B cell (primary cell): ENCODE measurements around the gene LRRC14B. TPM values are rescaled to one million over a fixed set of nuclear protein-coding genes. Genes with fewer than 3 reads are reported as not detected.

Source experiments
- ATAC-seq: fragments of 200-7000 bp; cut with Tn5 transposase; one replicate; pipeline ENCODE4 v1.10.0; 2021; ENCODE audit warnings: low read depth, mild to moderate bottlenecking, moderate number of reproducible peaks, moderate library complexity
- CTCF ChIA-PET: fragments of 350-600 bp; sonication (Branson Sonifier 250); formaldehyde crosslinking; loops from one replicate; lab custom pipeline; 2021; ENCODE audit warnings: antibody characterized with exemption, inconsistent platforms; lab: Charles Lee
- POLR2A ChIA-PET: fragments of 350-600 bp; sonication (Branson Sonifier 250); formaldehyde crosslinking; loops from one replicate; lab custom pipeline; 2021; ENCODE audit warnings: antibody characterized with exemption; lab: Charles Lee
- DNase-seq: peaks from one replicate; pipeline ENCODE4 v3.0.0; 2013
- H2AFZ ChIP-seq: 2 replicates; pipeline ENCODE4 v1.6.1; 2012; ENCODE audit warnings: mild to moderate bottlenecking, low read depth, low read length; ENCODE audit not compliant: insufficient read depth, poor library complexity, severe bottlenecking
- H3K27ac ChIP-seq, 2 donors: 1 replicate in 1 of 2; 2 replicates in 1 of 2; pipeline ENCODE4 v1.5.1; 2012 to 2013; ENCODE audit warnings: low read length in 2 of 2, mild to moderate bottlenecking in 2 of 2, moderate library complexity in 1 of 2
- H3K27me3 ChIP-seq, 4 experiments: fragments of 200-600 bp in 1 of 4; sonication (generic) in 1 of 4; replicated peaks in 1 of 4; 1 replicate in 2 of 4; 2 replicates in 2 of 4; pipeline versions ENCODE4 v1.6.1 to v1.7.0; 2013 to 2016; ENCODE audit warnings: low read length in 3 of 4, mild to moderate bottlenecking in 2 of 4, mixed read lengths in 1 of 4, moderate library complexity in 1 of 4; ENCODE audit not compliant: insufficient read depth in 4 of 4, control insufficient read depth in 3 of 4; ENCODE audit errors: control extremely low read depth in 1 of 4
- H3K36me3 ChIP-seq, 2 experiments: replicated peaks in 1 of 2; 1 replicate in 1 of 2; 2 replicates in 1 of 2; pipeline versions ENCODE4 v1.6.1 to v1.7.1; 2013; ENCODE audit warnings: low read length in 1 of 2; ENCODE audit not compliant: insufficient read depth in 2 of 2, control insufficient read depth in 1 of 2; ENCODE audit errors: control extremely low read depth in 1 of 2, extremely low read depth in 1 of 2
- H3K4me1 ChIP-seq, 2 donors: fragments of 200-600 bp in 1 of 2; sonication (generic) in 1 of 2; 1 replicate in 1 of 2; 2 replicates in 1 of 2; pipeline versions ENCODE4 v1.5.1 to v1.6.1; 2013 to 2017; ENCODE audit warnings: low read length in 2 of 2; ENCODE audit not compliant: control insufficient read depth in 2 of 2, insufficient read depth in 2 of 2
- H3K4me2 ChIP-seq: replicated peaks from 2 replicates; pipeline ENCODE3; 2012; ENCODE audit warnings: mild to moderate bottlenecking, low read depth, low read length; ENCODE audit not compliant: poor library complexity, severe bottlenecking
- H3K4me3 ChIP-seq, 5 experiments: fragments of 200-600 bp in 1 of 5; sonication (generic) in 1 of 5; 1 replicate in 3 of 5; 2 replicates in 2 of 5; pipeline versions ENCODE4 v1.5.1 to v1.7.0; 2011 to 2016; ENCODE audit warnings: low read length in 4 of 5, mild to moderate bottlenecking in 4 of 5, low read depth in 2 of 5, control low read depth in 1 of 5, moderate library complexity in 1 of 5; ENCODE audit not compliant: insufficient read depth in 1 of 5; ENCODE audit errors: control extremely low read depth in 1 of 5, extremely low read depth in 1 of 5
- H3K79me2 ChIP-seq: fragments of 200-600 bp; sonication (generic); one replicate; pipeline ENCODE4 v1.6.0; 2016; ENCODE audit warnings: low read length; ENCODE audit not compliant: control insufficient read depth, insufficient read depth
- H3K9ac ChIP-seq: fragments of 200-600 bp; sonication (generic); 2 replicates; pipeline ENCODE4 v1.6.1; 2017; ENCODE audit warnings: mild to moderate bottlenecking, low read length, moderate library complexity
- H3K9me3 ChIP-seq, 3 donors: one replicate each; pipeline versions ENCODE4 v1.6.1 to v1.7.1; 2013; ENCODE audit warnings: low read length in 2 of 3; ENCODE audit not compliant: control insufficient read depth in 2 of 3, insufficient read depth in 1 of 3; ENCODE audit errors: control extremely low read depth in 1 of 3
- H4K20me1 ChIP-seq: 2 replicates; pipeline ENCODE4 v1.6.0; 2012; ENCODE audit warnings: mild to moderate bottlenecking, low read length; ENCODE audit not compliant: insufficient read depth, control insufficient read depth, poor library complexity, severe bottlenecking
- H3K27ac Mint-ChIP-seq: one replicate; pipeline ENCODE4 v1.8.0; 2021; ENCODE audit warnings: mixed read lengths
- H3K27me3 Mint-ChIP-seq: one replicate; pipeline ENCODE4 v1.8.0; 2021; ENCODE audit warnings: mixed read lengths
- H3K4me1 Mint-ChIP-seq: one replicate; pipeline ENCODE4 v1.8.0; 2021; ENCODE audit warnings: mixed read lengths
- H3K4me3 Mint-ChIP-seq: one replicate; pipeline ENCODE4 v1.8.0; 2021; ENCODE audit warnings: mixed read lengths
- H3K9me3 Mint-ChIP-seq: one replicate; pipeline ENCODE4 v1.8.0; 2022; ENCODE audit warnings: mixed read lengths; ENCODE audit not compliant: insufficient read depth
- CTCF ChIP-seq: fragments of 200-600 bp; IDR thresholded peaks from one replicate; pipeline ENCODE4 v1.8.0; 2022; ENCODE audit warnings: antibody characterized with exemption, mild to moderate bottlenecking
- EZH2 ChIP-seq: IDR thresholded peaks from 2 replicates; pipeline ENCODE4 v1.6.1; 2012; ENCODE audit warnings: borderline replicate concordance, low read depth, mild to moderate bottlenecking, moderate library complexity, low read length; ENCODE audit not compliant: insufficient read depth, poor library complexity, severe bottlenecking
- WGBS: methylation state at CpG from one replicate; pipeline ENCODE4 v1.1.5; 2013; ENCODE audit warnings: missing lambda C conversion rate; ENCODE audit not compliant: insufficient coverage; 5-methylcytosine and 5-hydroxymethylcytosine counted together
- intact Hi-C: fragments of 100-400 bp; cut with micrococcal nuclease; formaldehyde crosslinking; loops from one replicate; pipeline ENCODE4 v1.10.0; 2022
- polyA plus RNA-seq: library from polyadenylated mRNA; depleted of rRNA; stranded (reverse); fragments of >200 nt; gene quantifications from 2 replicates; pipeline ENCODE4 v1.2.3, GENCODE V29; 2012
- total RNA-seq, 2 donors: library from RNA; stranded (reverse); fragments of 120-200 nt in 1 of 2; gene quantifications; 1 replicate in 1 of 2; 2 replicates in 1 of 2; pipeline versions ENCODE4 v1.2.3 to v1.2.4, GENCODE V29; 2013 to 2022

Gene LRRC14B
- total and polyA plus RNA-seq, 2 donors (not counting 1 experiment from before 2014, with no cell fraction given): 0.06 TPM; not detected in 1

DNA sequence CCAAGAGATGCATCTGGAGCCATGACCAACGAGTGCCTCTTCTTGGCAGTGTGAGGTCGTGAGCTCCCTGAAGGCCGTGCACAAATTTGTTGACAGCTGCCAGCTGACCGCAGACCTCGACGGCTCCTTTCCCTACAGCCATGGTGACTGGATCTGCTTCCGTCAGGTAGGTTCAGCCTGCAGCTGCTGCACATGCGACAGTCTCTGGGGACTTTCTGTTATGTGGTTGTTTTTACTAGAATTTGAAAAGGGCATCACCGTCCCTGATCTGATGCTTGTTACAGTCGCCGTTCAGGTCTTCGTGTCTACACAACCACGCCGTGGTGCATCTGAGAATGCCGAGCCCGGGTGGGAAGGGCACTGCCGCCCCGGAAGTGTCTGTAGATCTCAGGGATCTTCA is 36.5 kb upstream of the LRRC14B start:
- TF ChIP-seq CTCF: no peak
- no peaks in the 10 kb centered on the region for H4K20me1 ChIP-seq
- H3K4me3 ChIP-seq: no peak overlapping the region
- no peak overlapping the region for H2AFZ ChIP-seq
- ChIA-PET CTCF (no interaction called here), POLR2A (no interaction called here)
- DNase-seq (no peak), ATAC-seq (no peak)
- H3K4me2 ChIP-seq: no peak overlapping the region
- WGBS: 91% methylated on average over 18 of the region's 18 CpGs
- intact Hi-C loops: no loop called here
- no peak overlapping the region for H3K4me3 Mint-ChIP-seq
- no peak overlapping the region for H3K9ac ChIP-seq
- H3K4me1 ChIP-seq: no peaks in the 10 kb centered on the region
- no peaks in the 10 kb centered on the region for H3K4me1 Mint-ChIP-seq
- no peaks in the 10 kb centered on the region for H3K9me3 Mint-ChIP-seq
- no peak overlapping the region for H3K27ac ChIP-seq
- no peaks in the 10 kb centered on the region for H3K9me3 ChIP-seq
- no peak overlapping the region for H3K27ac Mint-ChIP-seq
- no peaks in the 10 kb centered on the region for H3K27me3 ChIP-seq
- peaks cover 7% of the 10 kb centered on the region for H3K27me3 Mint-ChIP-seq
- H3K36me3 ChIP-seq: no peaks in the 10 kb centered on the region
- no peaks in the 10 kb centered on the region for H3K79me2 ChIP-seq

DNA sequence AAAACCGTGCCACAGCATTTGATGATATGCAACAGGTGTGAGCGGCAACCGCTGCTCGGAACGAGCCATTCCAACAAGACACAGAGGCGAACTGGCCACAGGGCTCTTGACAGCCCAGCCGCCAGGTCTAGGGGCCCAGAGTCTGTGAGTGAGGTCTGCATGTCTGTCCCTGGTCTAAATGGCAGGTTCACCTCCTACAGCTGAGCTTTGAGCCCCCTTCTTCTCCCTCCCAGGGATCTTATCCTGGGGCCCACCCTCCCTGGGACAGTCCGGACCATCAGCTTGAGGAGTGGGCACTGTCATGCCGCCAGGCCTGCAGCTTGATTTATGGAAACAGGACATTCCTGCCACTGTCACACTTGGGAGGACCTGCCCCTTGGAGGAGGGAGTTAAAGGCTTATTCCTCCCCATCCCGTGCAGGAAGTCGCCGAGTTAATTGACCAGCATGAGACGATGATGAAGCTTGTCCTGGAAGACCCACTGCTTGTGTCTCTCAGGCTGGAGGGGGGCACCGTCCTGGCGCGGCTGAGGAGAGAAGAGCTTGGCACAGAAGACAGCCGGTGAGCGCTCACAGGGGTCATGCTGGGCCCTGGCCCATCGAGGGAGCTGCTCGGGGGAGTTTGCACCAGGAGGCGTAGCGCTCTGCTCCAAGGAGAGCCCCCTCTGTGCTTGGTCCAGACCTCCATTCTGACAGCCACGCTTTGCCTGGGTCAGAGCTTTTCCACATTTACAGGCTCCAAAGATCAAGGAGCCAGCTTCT is 35.5 kb upstream of the LRRC14B start:
- Mint-ChIP-seq H3K4me1 (no peaks in the 10 kb centered on the region), H3K4me3 (no peak overlapping the region), H3K9me3 (no peaks in the 10 kb centered on the region), H3K27me3 (peaks cover 17% of the 10 kb centered on the region), H3K27ac (no peak overlapping the region)
- DNase-seq (no peak), ATAC-seq (no peak)
- Histone ChIP-seq H3K9me3 (no peaks in the 10 kb centered on the region), H3K27me3 (no peaks in the 10 kb centered on the region), H2AFZ (no peak overlapping the region), H3K9ac (no peak overlapping the region), H3K4me3 (no peak overlapping the region), H3K79me2 (no peaks in the 10 kb centered on the region), H3K36me3 (no peaks in the 10 kb centered on the region), H3K27ac (no peak overlapping the region), H4K20me1 (no peaks in the 10 kb centered on the region), H3K4me1 (no peaks in the 10 kb centered on the region), H3K4me2 (no peak overlapping the region)
- TF ChIP-seq EZH2: no peak
- TF ChIP-seq CTCF: no peak
- POLR2A ChIA-PET: no interaction called here
- 96% methylated on average over 21 of the region's 23 CpGs for WGBS
- intact Hi-C loops: no loop called here
- CTCF ChIA-PET: no interaction called here
